Stomach (tissue), 9 donors: ENCODE results near the gene SIGLEC8. TPM values are rescaled to one million over a fixed set of nuclear protein-coding genes. Genes with fewer than 3 reads are reported as not detected.

Source experiments
- DNase-seq, 2 donors: peaks; one replicate each; pipeline versions ENCODE4 v3.0.0 to v3.0.0-alpha.2; 2013 to 2019
- H3K27ac ChIP-seq, 5 donors: fragments of 200-600 bp in 4 of 5; sonication (generic) in 4 of 5; one replicate each; pipeline ENCODE4 v1.5.1; 2013 to 2019; ENCODE audit warnings: mild to moderate bottlenecking in 1 of 5, moderate library complexity in 1 of 5
- H3K27me3 ChIP-seq, 3 donors: fragments of 200-600 bp; sonication (generic); one replicate each; pipeline ENCODE4 v1.5.1; 2017 to 2019; ENCODE audit warnings: mixed run types in 1 of 3
- H3K36me3 ChIP-seq, 4 donors: fragments of 200-600 bp; sonication (generic); 1 replicate in 3 of 4; 2 replicates in 1 of 4; pipeline ENCODE4 v1.5.1; 2016 to 2019
- H3K4me1 ChIP-seq, 4 donors: fragments of 200-600 bp; sonication (generic); one replicate each; pipeline ENCODE4 v1.5.1; 2016 to 2019
- H3K4me3 ChIP-seq, 4 donors: fragments of 200-600 bp; sonication (generic) in 3 of 4; one replicate each; pipeline ENCODE4 v1.5.1; 2016 to 2019; ENCODE audit warnings: mild to moderate bottlenecking in 1 of 4
- H3K9me3 ChIP-seq, 4 donors: fragments of 200-600 bp; sonication (generic); one replicate each; pipeline ENCODE4 v1.5.1; 2016 to 2019
- EP300 ChIP-seq: sonication (generic); formaldehyde crosslinking; IDR thresholded peaks from one replicate; pipeline ENCODE4 v1.6.1; 2017; ENCODE audit warnings: antibody characterized with exemption
- POLR2A ChIP-seq, 4 donors: fragments of 450-650 bp; IDR thresholded peaks; one replicate each; pipeline ENCODE4 v1.6.1; 2016; ENCODE audit warnings: antibody characterized with exemption in 4 of 4, control low read depth in 2 of 4, mild to moderate bottlenecking in 1 of 4, moderate library complexity in 1 of 4
- POLR2AphosphoS5 ChIP-seq, 3 donors: sonication (generic); formaldehyde crosslinking; IDR thresholded peaks; one replicate each; pipeline ENCODE4 v1.6.1; 2016; ENCODE audit warnings: antibody characterized with exemption in 3 of 3
- WGBS, 5 donors: extraction: QIAGEN DNeasy Blood & Tissue Kit in 3 of 5; methylation state at CpG; one replicate each; pipeline versions ENCODE4 v1.1.5 to v1.1.7; 2013 to 2018; 5-methylcytosine and 5-hydroxymethylcytosine counted together
- intact Hi-C: fragments of 100-400 bp; cut with DNase I; formaldehyde crosslinking; loops from one replicate; pipeline ENCODE4 v1.15.1; 2023; ENCODE audit warnings: low total_unique reads
- polyA plus RNA-seq, 3 donors: library from polyadenylated mRNA; stranded (reverse); fragments of 200-250 nt; gene quantifications; one replicate each; pipeline ENCODE4 v1.2.3, GENCODE V29; 2013
- total RNA-seq, 5 donors: library from RNA; depleted of rRNA; stranded (reverse); fragments of >200 nt; gene quantifications; one replicate each; pipeline versions ENCODE4 v1.1.0 to v1.2.3, GENCODE V29; 2014 to 2016
- TF ChIP-seq, protein P1 (sequence below), 7 experiments: fragments of 450-650 bp in 4 of 7; fragments of 200-600 bp in 3 of 7; sonication (generic) in 3 of 7; IDR thresholded peaks; one replicate each; pipeline ENCODE4 v1.5.1; 2016 to 2019; ENCODE audit warnings: antibody characterized with exemption in 7 of 7, control low read depth in 2 of 7, mild to moderate bottlenecking in 1 of 7
- donor health status: healthy with polysubstance abuse.
- donor health status: Bipolar disorder and iron deficiency.
- donor health status: healthy.

The SIGLEC8 gene
- total and polyA plus RNA-seq, 8 donors = 0.20 to 2.3 (median 1.1) TPM; not detected in 3

DNA sequence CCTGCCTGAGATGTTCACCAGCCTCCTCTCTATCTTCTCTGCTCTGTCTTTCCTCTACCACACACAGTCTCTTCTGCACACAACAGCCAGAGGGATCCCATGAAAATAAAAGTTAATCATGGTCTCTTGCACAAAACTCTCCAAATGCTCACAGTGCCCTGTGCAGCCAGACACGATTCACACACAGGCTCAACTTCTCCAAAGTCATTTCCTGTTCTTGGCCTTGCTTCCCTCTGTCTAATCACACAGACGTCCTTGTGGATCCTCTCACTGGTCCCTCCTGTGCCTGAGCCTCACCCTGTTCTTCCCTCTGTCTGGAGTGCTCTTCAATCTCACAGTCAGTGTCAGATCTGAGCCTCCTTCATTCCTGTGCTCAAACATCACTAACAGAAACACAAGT lies 35.5 kb upstream of the SIGLEC8 start:
- Histone ChIP-seq H3K27ac (no peak overlapping the region), H3K4me1 (no peaks in the 10 kb centered on the region), H3K27me3 (peaks cover 0 to 10% (median 6%) of the 10 kb centered on the region in 3 donors), H3K36me3 (no peaks in the 10 kb centered on the region), H3K9me3 (no peaks in the 10 kb centered on the region), H3K4me3 (no peak overlapping the region)
- TF ChIP-seq POLR2AphosphoS5 (IDR thresholded peaks at IDR 0.05) (no peak), EP300 (no peak), POLR2A (IDR thresholded peaks at IDR 0.05) (no peak)
- TF ChIP-seq, protein P1, sequence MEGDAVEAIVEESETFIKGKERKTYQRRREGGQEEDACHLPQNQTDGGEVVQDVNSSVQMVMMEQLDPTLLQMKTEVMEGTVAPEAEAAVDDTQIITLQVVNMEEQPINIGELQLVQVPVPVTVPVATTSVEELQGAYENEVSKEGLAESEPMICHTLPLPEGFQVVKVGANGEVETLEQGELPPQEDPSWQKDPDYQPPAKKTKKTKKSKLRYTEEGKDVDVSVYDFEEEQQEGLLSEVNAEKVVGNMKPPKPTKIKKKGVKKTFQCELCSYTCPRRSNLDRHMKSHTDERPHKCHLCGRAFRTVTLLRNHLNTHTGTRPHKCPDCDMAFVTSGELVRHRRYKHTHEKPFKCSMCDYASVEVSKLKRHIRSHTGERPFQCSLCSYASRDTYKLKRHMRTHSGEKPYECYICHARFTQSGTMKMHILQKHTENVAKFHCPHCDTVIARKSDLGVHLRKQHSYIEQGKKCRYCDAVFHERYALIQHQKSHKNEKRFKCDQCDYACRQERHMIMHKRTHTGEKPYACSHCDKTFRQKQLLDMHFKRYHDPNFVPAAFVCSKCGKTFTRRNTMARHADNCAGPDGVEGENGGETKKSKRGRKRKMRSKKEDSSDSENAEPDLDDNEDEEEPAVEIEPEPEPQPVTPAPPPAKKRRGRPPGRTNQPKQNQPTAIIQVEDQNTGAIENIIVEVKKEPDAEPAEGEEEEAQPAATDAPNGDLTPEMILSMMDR (IDR thresholded peaks at IDR 0.05) = no peak
- WGBS, 5 donors = 20 to 45% (median 27%) methylated on average over 2 of the region's 2 CpGs
- intact Hi-C loops = no loop called here
- no peak for DNase-seq

- H3K36me3 ChIP-seq = no peaks in the 10 kb centered on the region
- WGBS, 5 donors = 70 to 82% (median 77%) methylated on average over 7 of the region's 7 CpGs
- H3K27me3 ChIP-seq = peaks cover 0 to 10% (median 6%) of the 10 kb centered on the region in 3 donors
- no peaks in the 10 kb centered on the region for H3K4me1 ChIP-seq
- no peak for DNase-seq
- H3K9me3 ChIP-seq = no peaks in the 10 kb centered on the region
- TF ChIP-seq EP300 = no peak
- TF ChIP-seq, protein P1 (IDR thresholded peaks at IDR 0.05) = no peak
- TF ChIP-seq POLR2AphosphoS5 (IDR thresholded peaks at IDR 0.05) = no peak
- TF ChIP-seq POLR2A (IDR thresholded peaks at IDR 0.05) = no peak
- H3K27ac ChIP-seq = no peak overlapping the region
- no peak overlapping the region for H3K4me3 ChIP-seq
- intact Hi-C loops = no loop called here
Observed at GRCh38 chr19:51491586-51491985, 33.3 kb upstream of the SIGLEC8 start.

- Histone ChIP-seq H3K4me1 (no peaks in the 10 kb centered on the region), H3K4me3 (no peak overlapping the region), H3K27ac (no peak overlapping the region), H3K27me3 (peaks cover 0 to 13% (median 6%) of the 10 kb centered on the region in 3 donors), H3K9me3 (no peaks in the 10 kb centered on the region), H3K36me3 (no peaks in the 10 kb centered on the region)
- intact Hi-C loops = no loop called here
- TF ChIP-seq POLR2AphosphoS5 (IDR thresholded peaks at IDR 0.05) = no peak
- no peak for TF ChIP-seq EP300
- TF ChIP-seq POLR2A (IDR thresholded peaks at IDR 0.05) = no peak
- TF ChIP-seq, protein P1 (IDR thresholded peaks at IDR 0.05) = no peak
- WGBS, 5 donors = 33 to 49% (median 42%) methylated on average over 14 of the region's 14 CpGs
- DNase-seq = no peak
Observed at GRCh38 chr19:51490676-51491075, 32.4 kb upstream of the SIGLEC8 start.

DNA sequence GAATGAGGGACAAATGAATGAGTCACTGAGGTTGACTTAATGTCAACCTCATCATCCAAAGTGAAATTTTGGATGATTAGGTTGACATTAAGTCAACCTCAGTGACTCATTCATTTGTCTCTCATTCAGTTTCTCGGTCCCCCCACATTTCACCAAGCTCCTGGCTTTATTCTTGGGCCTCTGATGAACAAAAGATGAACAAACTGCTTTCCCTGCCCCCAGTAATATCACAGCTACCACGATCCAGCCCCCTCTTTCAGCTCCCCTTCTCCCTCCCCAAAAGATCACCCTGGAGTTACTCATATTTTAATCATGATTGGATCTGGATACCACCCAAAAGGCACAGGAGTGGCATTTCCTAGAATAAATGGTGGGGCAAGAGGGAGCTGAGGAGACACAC lies 30.9 kb upstream of the SIGLEC8 start:
- peaks cover 0 to 29% (median 6%) of the 10 kb centered on the region in 3 donors for H3K27me3 ChIP-seq
- no peak for TF ChIP-seq EP300
- TF ChIP-seq, protein P1 (IDR thresholded peaks at IDR 0.05) = no peak
- TF ChIP-seq POLR2AphosphoS5 (IDR thresholded peaks at IDR 0.05) = no peak
- no peak for TF ChIP-seq POLR2A (IDR thresholded peaks at IDR 0.05)
- H3K4me1 ChIP-seq = no peaks in the 10 kb centered on the region
- no peak overlapping the region for H3K27ac ChIP-seq
- DNase-seq = no peak
- H3K9me3 ChIP-seq = no peaks in the 10 kb centered on the region
- no peak overlapping the region for H3K4me3 ChIP-seq
- no peaks in the 10 kb centered on the region for H3K36me3 ChIP-seq
- 32 to 43% (median 40%) methylated on average over 2 of the region's 2 CpGs for WGBS, 5 donors
- intact Hi-C loops = no loop called here
